Measurements from ENCODE around the gene EMID1.

EMID1 gene

DNA sequence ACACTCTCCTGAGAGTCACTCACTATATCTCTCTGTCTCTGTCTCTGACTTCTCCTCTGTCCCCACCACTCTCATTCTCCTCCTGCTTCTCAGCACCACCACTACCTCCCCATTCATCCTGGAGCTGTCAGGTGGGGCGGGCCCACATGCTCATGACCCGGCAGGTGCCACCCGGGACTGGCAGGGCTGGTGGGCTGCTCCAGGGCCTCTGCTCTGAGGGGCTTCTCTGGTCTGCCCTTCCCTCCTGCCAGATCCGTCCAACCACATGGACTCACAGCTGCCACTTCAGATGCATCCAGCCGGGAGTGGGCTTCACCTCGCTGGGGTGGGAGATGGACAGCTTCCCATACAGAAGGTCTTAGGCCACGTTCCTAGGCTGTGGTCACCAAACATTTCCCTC is 4.8 kb upstream of the EMID1 start:
- H3K4me1 Mint-ChIP-seq = peaks cover 18% of the 10 kb centered on the region
- no peak for DNase-seq
- H3K36me3 Mint-ChIP-seq = no peaks in the 10 kb centered on the region
- H3K27ac Mint-ChIP-seq = no peak overlapping the region
- H3K4me3 Mint-ChIP-seq = no peak overlapping the region
- peaks cover 80% of the 10 kb centered on the region for H3K27me3 Mint-ChIP-seq
- H3K9me3 Mint-ChIP-seq = no peaks in the 10 kb centered on the region
- CTCF ChIA-PET = interaction anchor here (1.6 kb wide), 1 partner anchor 47 kb away, joined by 5 read pairs; no protein-coding TSS in a partner anchor

DNA sequence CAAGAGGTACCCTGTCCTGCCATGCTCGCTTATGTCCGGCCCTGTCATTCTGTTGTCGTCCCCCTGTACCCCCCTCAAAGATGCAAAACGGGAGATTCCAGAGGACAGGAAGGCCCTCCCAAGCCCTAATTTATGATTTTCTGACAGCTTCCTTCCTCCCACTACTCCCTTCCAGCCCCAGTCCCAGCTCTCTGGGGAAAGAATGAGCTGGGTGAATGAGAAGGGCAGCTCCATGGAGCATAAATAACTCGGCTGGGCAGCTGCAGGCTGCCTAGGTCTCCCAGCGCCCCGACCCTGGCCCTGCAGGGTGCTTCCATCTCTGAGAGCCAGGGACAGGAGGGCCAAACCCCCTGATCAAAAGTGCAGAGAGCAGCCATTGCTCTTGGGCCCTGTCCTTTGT is 3.9 kb upstream of the EMID1 start:
- Mint-ChIP-seq H3K4me3 (no peak overlapping the region), H3K4me1 (peaks cover 22% of the 10 kb centered on the region), H3K9me3 (no peaks in the 10 kb centered on the region), H3K36me3 (no peaks in the 10 kb centered on the region), H3K27me3 (peaks cover 84% of the 10 kb centered on the region), H3K27ac (no peak overlapping the region)
- CTCF ChIA-PET = interaction anchor here (1.6 to 2.1 kb wide), 2 partner anchors 44 to 47 kb away, joined by 5 to 7 read pairs; no protein-coding TSS in a partner anchor
- DNase-seq = no peak

DNA sequence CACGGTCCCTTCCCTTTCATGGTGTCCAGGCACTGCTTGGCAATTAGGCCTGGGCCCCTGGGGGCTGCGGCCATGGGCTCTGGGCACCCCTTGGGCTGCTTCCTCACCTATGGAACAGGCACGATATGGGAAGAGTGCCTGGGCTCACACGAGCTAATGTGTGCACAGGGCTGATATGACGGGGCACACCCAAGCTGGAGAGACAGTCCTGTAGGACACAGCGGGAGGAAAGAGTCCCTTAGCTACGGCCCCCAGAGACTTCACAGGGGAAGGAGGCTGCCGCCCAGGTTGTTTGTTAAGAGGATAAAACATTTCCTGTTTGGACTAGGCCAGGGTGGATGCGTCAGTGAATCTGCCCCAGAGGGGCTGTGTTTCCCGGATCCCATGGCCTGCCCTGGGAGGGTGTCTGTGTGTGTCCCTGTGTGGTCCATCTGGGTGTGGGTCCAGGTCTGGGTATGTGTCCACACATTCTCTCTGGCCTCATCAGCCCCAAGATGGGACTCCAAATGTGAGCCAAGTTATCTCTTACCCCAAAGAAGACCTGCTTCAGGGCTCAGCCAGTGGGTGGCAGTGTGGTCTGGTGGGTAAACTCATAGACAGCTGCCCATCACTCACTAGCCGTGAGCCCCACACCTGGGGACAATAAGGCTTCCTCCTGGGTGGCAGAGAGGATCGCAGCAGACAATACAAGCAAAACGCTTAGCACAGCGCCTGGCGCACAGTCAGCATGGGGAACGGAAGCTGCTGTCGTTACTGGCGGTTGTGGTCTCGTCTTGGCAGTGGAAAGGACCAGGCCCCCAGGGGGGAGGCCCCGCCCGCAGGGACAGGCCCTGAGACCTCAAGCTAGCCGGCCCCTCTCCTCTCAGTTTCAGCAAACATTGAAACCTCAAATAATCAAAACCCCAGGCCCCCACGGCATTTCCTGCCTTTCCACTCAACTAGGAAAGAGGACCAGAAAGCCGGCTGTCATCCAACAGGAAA is 3.2 kb upstream of the EMID1 start:
- Mint-ChIP-seq H3K4me1 (peaks cover 22% of the 10 kb centered on the region), H3K9me3 (no peaks in the 10 kb centered on the region), H3K27ac (no peak overlapping the region), H3K27me3 (peaks cover 91% of the 10 kb centered on the region), H3K4me3 (no peak overlapping the region), H3K36me3 (no peaks in the 10 kb centered on the region)
- CTCF ChIA-PET = interaction anchor here (1.1 to 2.1 kb wide), 3 partner anchors 41 to 48 kb away, joined by 4 to 7 read pairs (median 5); no protein-coding TSS in a partner anchor
- peak; percentile 61 for DNase-seq

DNA sequence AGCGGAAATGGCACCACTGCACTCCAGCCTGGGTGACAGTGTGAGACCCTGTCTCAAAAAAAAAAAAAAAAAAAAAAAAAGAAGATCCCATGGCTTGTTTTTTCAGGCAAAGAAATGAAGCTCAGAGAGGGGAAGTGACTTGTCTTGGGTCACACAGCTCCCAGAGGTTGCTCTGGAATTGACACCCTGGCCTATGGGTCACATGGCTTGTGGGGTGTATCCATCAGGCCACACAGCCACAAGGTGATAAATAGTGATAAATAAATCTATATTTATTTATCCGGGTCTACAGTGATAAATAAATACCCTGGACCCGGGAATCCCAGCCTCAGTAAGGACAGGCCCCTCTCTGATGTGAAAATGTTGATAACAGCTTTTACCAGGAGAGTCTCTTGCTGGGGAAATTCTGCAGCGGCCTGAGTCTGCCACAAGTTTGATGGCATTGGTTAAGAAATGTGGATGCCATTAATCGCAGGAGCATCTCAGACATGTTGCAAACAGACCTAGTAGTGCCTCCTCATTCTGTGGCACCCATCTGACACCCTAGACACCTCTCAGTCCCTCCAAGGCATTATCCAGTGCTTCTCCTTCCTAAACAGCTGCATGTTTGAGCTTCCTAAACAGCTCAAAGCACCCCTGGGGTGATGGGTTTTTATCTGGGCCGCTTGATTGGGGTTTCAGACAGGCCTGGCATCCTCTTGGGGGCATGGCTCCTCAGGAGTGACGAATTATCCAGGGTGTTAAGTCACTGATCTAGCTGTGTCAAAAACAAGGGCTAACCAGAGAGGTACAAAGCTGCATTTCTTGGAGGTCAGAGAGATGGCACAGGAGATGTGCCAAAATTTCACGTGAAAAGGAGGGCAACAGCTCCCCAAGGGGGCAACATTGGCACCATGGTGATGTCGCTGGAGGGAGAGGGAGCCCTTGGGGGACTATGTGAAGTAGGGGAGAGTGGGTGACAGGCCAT is 1.9 kb upstream of the EMID1 start:
- H3K27ac Mint-ChIP-seq = no peak overlapping the region
- peaks cover 96% of the 10 kb centered on the region for H3K27me3 Mint-ChIP-seq
- H3K4me1 Mint-ChIP-seq = peaks cover 22% of the 10 kb centered on the region
- no peak overlapping the region for H3K4me3 Mint-ChIP-seq
- CTCF ChIA-PET = interaction anchor here (0.9 to 2.1 kb wide), 4 partner anchors 11 to 42 kb away, joined by 3 to 7 read pairs (median 4); no protein-coding TSS in a partner anchor
- no peak for DNase-seq
- no peaks in the 10 kb centered on the region for H3K36me3 Mint-ChIP-seq
- no peaks in the 10 kb centered on the region for H3K9me3 Mint-ChIP-seq

DNA sequence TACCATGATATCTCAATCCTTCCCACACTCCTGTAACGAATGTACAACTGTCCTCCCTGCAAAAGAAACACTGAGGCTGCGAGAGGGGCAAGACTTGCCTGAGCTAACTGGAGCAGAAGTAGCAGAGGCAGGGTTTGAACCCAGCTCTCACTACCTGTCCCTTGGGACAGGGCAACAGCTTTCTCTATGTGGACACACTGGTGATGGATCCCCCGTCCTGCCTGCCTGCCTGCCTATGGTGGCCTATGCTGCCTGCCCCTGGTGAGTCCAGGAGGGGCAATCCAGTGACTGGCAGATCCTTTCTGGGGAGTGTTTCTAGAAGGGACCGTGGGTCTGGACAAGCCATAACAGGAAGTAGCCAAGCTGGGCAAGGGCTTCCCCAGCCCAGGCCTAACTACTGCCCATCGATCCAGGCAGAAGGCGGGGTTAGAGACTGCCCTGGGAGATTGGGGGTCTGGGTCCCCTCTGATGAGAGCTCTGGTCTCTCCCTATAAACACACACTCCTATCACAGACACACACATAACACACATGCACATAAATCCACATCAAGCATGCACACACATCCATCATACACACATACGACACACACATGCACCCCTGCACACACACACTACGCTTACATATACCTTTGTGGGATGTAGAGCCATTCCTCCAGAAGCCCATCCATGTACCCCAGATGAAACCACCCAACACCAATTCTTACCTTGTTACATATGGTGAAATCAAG is 1.1 kb upstream of the EMID1 start:
- Mint-ChIP-seq H3K4me3 (no peak overlapping the region), H3K27me3 (peaks cover 97% of the 10 kb centered on the region), H3K36me3 (no peaks in the 10 kb centered on the region), H3K9me3 (no peaks in the 10 kb centered on the region), H3K4me1 (peaks cover 22% of the 10 kb centered on the region), H3K27ac (no peak overlapping the region)
- DNase-seq = no peak
- CTCF ChIA-PET = interaction anchor here (0.9 to 2.7 kb wide), 4 partner anchors 12 to 51 kb away, joined by 3 to 10 read pairs (median 4); no protein-coding TSS in a partner anchor

DNA sequence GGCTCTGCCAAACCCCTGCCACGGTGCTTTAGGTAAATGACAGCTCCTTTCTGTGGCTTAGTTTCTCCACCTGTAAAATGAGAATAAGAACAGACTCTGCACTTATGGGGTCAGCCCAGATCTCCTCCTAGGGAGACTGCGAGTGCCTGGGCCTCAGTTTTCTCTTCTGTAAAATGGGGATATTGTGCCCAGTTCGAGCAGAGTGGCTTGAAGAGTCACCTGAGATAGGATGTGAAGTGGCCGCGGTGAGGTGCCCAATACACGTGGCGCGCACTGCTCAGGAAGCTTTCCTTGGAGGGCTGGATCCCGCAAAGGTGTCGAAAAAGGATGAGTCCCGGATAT is 473 bp upstream of the EMID1 start:
- Mint-ChIP-seq H3K36me3 (no peaks in the 10 kb centered on the region), H3K9me3 (no peaks in the 10 kb centered on the region), H3K4me3 (no peak overlapping the region), H3K4me1 (peaks cover 22% of the 10 kb centered on the region), H3K27ac (no peak overlapping the region), H3K27me3 (peaks cover 94% of the 10 kb centered on the region)
- CTCF ChIA-PET = interaction anchor here (1.0 to 2.7 kb wide), 2 partner anchors 40 to 51 kb away, joined by 3 to 10 read pairs; no protein-coding TSS in a partner anchor
- no peak for DNase-seq

DNA sequence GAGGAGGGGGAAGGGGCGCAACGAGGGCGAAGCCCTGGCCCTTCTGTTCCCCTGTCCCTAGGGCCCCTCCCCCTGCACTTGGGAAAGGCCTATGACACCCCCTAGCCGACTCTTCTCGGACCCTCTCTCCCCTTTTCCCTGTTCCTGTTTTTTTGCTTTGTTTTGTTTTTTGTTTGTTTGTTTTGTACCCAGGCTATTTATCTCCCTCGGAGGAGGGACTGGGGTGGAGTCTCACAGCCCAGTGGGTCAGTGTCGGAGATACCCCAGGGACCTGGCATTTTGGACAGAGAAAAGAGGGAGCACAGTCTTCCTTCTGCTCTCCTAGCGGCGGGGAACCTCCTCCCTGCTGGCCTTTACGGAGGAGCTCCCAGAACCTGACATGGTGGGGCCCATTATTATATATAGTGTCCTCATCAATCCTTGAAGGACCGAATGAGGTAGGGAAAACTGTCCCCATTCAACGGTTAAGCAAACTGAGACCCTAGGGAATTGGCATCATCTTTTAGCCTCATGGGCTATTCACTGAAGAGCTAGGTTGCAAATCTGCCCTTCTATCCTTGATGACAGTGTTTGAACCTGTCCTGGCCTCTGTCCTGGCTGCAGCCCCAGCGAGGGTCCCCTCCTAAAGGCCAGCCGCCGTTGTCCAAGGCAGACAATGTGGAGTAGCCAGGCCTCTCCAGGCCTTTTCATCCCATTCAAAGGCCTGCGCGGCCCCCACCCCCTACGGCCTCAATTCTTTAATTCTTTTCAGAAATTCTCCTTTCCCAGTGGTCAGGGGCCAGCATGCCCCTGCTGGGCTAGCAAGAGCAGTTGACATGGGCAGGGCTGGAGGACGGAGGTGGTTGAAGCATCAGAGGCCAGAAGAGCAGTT is 911 bp downstream of the EMID1 start:
- Mint-ChIP-seq H3K9me3 (no peaks in the 10 kb centered on the region), H3K27ac (no peak overlapping the region), H3K27me3 (peaks cover 85% of the 10 kb centered on the region), H3K36me3 (no peaks in the 10 kb centered on the region), H3K4me1 (peaks cover 19% of the 10 kb centered on the region), H3K4me3 (peak overlapping the region; percentile 16)
- CTCF ChIA-PET = interaction anchor here (0.6 to 2.7 kb wide), 3 partner anchors 23 to 51 kb away, joined by 3 to 10 read pairs (median 4); no protein-coding TSS in a partner anchor
- no peak for DNase-seq

DNA sequence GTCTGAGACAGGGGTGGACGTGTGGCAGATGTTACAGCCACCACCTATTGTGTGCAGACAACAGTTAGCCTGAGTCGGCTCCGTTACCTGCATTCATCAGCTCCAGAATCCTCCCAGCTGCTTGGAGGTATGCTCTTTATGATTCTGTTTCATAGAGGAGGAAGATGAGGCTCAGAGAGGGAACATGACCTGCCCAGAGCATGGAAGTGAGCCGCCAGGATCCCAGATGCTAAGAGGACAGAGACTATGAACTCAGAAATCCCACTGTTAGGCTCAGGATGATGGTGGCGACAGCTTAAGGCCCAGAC is 1.5 kb downstream of the EMID1 start:
- Mint-ChIP-seq H3K9me3 (no peaks in the 10 kb centered on the region), H3K27ac (no peak overlapping the region), H3K36me3 (no peaks in the 10 kb centered on the region), H3K4me3 (no peak overlapping the region), H3K4me1 (peaks cover 13% of the 10 kb centered on the region), H3K27me3 (peaks cover 82% of the 10 kb centered on the region)
- no peak for DNase-seq
- CTCF ChIA-PET = interaction anchor here (0.6 to 2.7 kb wide), 2 partner anchors 38 to 51 kb away, joined by 3 to 10 read pairs; no protein-coding TSS in a partner anchor

DNA sequence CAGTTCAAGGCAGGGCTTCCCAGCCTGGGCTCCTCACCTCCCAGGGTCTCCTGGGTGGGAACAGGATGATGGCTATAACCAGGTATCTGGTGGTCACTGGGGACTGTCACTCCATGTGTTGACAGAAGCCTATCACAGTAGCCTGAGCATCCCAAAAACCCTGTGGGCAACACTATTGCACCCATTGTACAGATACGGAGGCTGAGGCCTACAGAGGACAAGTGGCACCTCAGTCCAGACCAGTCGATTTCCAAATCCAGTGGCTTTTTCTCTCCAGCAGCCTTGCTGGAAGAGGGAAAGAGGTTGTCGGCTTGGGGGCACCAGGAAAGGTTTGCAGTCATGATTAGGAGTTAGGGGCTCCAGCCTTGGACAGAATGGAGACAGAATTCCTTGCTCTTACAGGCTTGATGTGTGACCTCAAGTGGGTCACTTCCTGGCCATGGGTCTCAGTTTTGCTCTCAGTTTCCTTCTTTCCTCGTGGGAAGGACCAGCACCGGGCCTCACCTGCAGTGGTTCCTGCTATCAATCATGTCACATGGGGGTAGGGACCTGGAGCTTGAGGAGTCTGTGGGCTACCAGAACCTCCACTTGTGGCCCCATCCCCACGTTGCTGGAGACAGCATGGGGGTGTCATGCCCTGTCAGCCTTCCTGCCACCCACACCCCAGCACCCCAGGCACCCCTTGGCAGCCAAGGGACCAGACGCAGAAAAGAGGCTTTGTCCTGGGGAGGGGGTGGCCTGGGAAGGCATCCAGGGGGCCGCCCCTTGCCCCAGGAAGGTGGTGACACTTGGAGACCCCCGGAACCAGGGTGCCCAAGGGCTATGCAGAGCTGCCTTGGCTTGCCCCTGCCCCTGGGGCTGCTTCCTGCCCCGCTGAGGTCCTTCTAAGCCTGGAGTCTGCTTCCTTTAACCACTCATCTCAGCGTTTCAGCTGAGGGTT is 2.1 kb downstream of the EMID1 start:
- CTCF ChIA-PET = interaction anchor here (0.6 kb wide), 1 partner anchor 52 kb away, joined by 3 read pairs; no protein-coding TSS in a partner anchor
- Mint-ChIP-seq H3K27me3 (peaks cover 76% of the 10 kb centered on the region), H3K27ac (no peak overlapping the region), H3K36me3 (no peaks in the 10 kb centered on the region), H3K4me3 (no peak overlapping the region), H3K9me3 (no peaks in the 10 kb centered on the region), H3K4me1 (peaks cover 6% of the 10 kb centered on the region)
- DNase-seq = no peak

DNA sequence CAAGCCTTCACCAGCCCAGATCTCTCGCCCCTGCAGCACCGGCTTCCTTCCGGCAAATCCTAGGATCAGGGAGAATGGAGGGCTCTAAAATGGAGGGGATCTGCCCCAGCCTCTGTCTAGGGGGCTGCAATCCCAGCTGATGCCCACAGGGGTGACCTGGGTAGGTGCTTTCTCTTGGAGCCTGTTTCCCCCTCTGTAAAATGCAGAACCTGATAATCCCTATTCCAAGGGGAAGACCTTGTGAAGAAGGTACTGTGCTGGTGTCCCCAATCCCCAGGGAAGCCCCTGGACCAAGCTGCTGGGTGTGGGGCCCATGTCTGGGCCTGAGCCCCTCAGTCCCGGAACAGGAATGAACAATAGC is 2.8 kb downstream of the EMID1 start:
- Mint-ChIP-seq H3K9me3 (no peaks in the 10 kb centered on the region), H3K4me3 (no peak overlapping the region), H3K4me1 (peaks cover 4% of the 10 kb centered on the region), H3K27me3 (peaks cover 72% of the 10 kb centered on the region), H3K36me3 (no peaks in the 10 kb centered on the region), H3K27ac (no peak overlapping the region)
- DNase-seq = no peak
- CTCF ChIA-PET = no interaction called here

DNA sequence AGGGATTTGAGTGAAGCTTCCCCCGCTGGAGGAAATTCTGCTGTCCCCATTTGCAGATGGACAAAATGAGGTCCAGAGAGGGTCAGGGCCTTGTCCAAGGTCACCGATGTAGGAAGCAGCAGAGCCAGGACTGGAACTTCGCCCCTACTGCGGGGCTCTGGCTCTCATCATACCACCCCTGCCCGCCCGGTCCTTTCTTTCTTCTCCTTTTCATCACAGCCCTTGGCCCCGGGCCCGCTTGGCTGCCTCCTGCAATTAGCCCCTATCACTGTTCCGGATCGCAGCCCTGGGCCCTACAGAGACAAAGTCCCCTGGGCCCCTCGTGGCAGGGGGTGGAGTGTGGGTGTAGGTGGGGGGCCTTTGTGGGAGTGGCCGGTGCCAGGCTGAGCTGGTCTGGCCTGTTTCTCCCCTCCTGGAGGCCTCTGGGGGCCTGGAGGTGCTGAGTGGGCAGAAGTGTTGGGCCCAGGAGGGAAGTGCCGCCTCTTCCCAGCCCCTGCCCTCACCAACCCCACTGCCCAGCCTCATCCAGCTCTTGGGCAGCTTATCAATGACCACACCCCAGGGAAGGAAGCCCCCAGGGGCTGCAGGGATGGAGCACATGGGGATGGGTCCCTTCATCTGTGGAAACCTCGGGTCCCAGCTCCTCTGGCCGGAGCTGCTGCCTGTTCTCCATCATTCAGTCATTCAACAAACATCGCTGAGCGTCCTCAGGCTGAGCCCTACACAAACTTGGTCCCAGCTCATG is 3.4 kb downstream of the EMID1 start:
- Mint-ChIP-seq H3K27me3 (peaks cover 69% of the 10 kb centered on the region), H3K27ac (no peak overlapping the region), H3K36me3 (no peaks in the 10 kb centered on the region), H3K4me3 (no peak overlapping the region), H3K4me1 (peaks cover 4% of the 10 kb centered on the region), H3K9me3 (no peaks in the 10 kb centered on the region)
- DNase-seq = no peak
- CTCF ChIA-PET = no interaction called here

DNA sequence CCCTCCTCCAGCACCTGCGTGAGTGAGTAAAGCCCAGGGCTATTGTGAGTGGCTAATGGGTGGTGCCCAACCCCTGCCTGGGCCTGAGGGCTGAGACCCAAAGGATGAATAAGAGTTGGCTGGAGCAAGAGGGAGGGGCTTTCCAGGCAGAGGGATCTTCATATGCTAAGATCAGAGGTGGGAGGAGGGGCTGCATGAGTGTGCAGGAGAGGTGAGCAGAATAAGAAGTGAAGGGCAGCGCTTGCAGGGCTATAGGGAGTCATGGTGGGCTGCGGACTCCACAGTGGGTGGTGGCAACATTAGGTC is 3.9 kb downstream of the EMID1 start:
- H3K4me3 Mint-ChIP-seq = no peak overlapping the region
- DNase-seq = no peak
- H3K27me3 Mint-ChIP-seq = peaks cover 67% of the 10 kb centered on the region
- H3K4me1 Mint-ChIP-seq = peaks cover 4% of the 10 kb centered on the region
- H3K27ac Mint-ChIP-seq = no peak overlapping the region
- CTCF ChIA-PET = no interaction called here
- no peaks in the 10 kb centered on the region for H3K36me3 Mint-ChIP-seq
- no peaks in the 10 kb centered on the region for H3K9me3 Mint-ChIP-seq
